Measurements from ENCODE around the gene BRI3.

The BRI3 gene

DNA sequence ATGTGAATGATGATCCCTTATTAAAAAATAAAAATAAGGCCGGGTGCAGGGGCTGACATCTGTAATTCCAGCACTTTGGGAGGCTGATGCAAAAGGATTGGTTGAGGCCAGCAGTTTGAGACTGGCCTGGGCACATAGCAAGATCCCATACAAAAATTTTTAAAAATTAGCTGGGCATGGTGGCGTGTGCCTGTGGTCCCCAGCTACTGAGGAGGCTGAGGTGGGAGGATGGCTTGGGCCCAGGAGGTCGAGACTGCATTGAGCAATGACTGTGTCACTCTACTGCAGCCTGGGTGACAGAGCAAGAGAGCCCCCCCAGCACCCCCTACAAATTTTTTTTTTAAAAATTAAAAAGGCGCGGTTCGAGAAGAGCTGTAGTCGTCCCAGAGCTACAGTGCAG lies 1.2 kb upstream of the BRI3 start:
- Histone ChIP-seq H3K36me3 (ENCODE audit: control insufficient read depth, low read length) (no peaks in the 10 kb centered on the region; the same call in 1 of the 2 replicates), H3K79me2 (ENCODE audit: control insufficient read depth, low read length) (no peaks in the 10 kb centered on the region), H3K4me1 (ENCODE audit: control insufficient read depth, low read length) (peaks cover 20% of the 10 kb centered on the region), H3K9me3 (ENCODE audit: control insufficient read depth, insufficient read depth, low read length) (no peaks in the 10 kb centered on the region), H3F3A (ENCODE audit: control insufficient read depth, insufficient read depth) (0 out of 2 replicates have a peak, but pooled peaks cover 3% of the 10 kb centered on the region), H3K27me3 (ENCODE audit: control insufficient read depth, low read length) (peaks cover 9% of the 10 kb centered on the region), H3K9me2 (replicated peaks; ENCODE audit: control insufficient read depth, low read length) (no peaks in the 10 kb centered on the region), H4K20me1 (ENCODE audit: control insufficient read depth, insufficient read depth, low read depth, low read length) (peaks cover 12% of the 10 kb centered on the region; the same call in 1 of the 2 replicates), H3K4me2 (ENCODE audit: low read length) (peak overlapping the region; percentile 100), H3K4me3 (ENCODE audit: low read length) (peak overlapping the region; percentile 88), H3K27ac (ENCODE audit: low read depth, low read length) (no peak overlapping the region)
- TF ChIP-seq, protein P1, sequence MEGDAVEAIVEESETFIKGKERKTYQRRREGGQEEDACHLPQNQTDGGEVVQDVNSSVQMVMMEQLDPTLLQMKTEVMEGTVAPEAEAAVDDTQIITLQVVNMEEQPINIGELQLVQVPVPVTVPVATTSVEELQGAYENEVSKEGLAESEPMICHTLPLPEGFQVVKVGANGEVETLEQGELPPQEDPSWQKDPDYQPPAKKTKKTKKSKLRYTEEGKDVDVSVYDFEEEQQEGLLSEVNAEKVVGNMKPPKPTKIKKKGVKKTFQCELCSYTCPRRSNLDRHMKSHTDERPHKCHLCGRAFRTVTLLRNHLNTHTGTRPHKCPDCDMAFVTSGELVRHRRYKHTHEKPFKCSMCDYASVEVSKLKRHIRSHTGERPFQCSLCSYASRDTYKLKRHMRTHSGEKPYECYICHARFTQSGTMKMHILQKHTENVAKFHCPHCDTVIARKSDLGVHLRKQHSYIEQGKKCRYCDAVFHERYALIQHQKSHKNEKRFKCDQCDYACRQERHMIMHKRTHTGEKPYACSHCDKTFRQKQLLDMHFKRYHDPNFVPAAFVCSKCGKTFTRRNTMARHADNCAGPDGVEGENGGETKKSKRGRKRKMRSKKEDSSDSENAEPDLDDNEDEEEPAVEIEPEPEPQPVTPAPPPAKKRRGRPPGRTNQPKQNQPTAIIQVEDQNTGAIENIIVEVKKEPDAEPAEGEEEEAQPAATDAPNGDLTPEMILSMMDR (IDR thresholded peaks at IDR 0.05; ENCODE audit: low read depth, low read length, poor library complexity, severe bottlenecking) = no peak
- TF ChIP-seq EZH2phosphoT487 (IDR thresholded peaks at IDR 0.05; ENCODE audit: borderline replicate concordance, low read length) = no peak

DNA sequence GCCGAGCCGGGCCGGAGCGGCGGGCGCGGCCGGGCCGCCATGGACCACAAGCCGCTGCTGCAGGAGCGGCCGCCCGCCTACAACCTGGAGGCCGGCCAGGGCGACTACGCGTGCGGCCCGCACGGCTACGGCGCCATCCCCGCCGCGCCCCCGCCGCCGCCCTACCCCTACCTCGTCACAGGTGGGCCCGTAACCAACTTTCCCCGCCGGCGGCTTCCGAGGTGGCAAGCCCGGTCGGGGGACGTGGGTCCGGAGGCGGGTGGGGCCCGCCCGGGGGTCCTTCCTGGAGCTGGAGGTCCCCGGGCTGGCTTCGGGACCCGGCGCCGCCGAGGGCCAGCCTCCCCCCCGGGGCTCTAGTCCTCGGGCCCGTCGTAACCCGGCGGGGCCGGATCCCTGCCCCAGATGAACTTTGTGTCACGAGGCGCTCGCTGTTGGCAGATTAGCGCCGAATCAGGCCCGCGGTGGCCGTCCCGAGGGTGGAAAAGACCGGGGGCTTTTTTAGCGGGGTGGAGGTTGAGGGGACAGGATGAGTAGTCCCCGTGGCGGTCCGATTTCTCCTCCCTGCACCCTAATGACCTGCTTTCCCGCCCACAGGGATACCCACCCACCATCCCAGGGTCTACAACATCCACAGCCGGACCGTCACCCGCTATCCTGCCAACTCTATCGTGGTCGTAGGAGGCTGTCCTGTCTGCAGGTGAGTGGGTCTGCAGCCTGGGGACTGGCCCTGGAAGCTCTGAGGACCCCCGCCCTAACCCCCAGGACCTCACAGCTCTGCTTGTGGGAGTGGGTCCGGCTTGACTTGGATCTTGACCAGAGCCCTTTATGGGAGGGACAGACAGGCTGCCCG lies 496 bp downstream of the BRI3 start:
- H3K4me3 ChIP-seq (ENCODE audit: low read length) = peak overlapping the region; percentile 83
- H3K79me2 ChIP-seq (ENCODE audit: control insufficient read depth, low read length) = no peaks in the 10 kb centered on the region
- H3K9me3 ChIP-seq (ENCODE audit: control insufficient read depth, insufficient read depth, low read length) = no peaks in the 10 kb centered on the region
- peaks cover 3% of the 10 kb centered on the region; the same call in 1 of the 2 replicates for H3F3A ChIP-seq (ENCODE audit: control insufficient read depth, insufficient read depth)
- peaks cover 20% of the 10 kb centered on the region for H3K4me1 ChIP-seq (ENCODE audit: control insufficient read depth, low read length)
- H3K9me2 ChIP-seq (replicated peaks; ENCODE audit: control insufficient read depth, low read length) = no peaks in the 10 kb centered on the region
- H3K36me3 ChIP-seq (ENCODE audit: control insufficient read depth, low read length) = no peaks in the 10 kb centered on the region; the same call in 1 of the 2 replicates
- no peak overlapping the region for H3K27ac ChIP-seq (ENCODE audit: low read depth, low read length)
- H4K20me1 ChIP-seq (ENCODE audit: control insufficient read depth, insufficient read depth, low read depth, low read length) = peaks cover 20% of the 10 kb centered on the region; the same call in 1 of the 2 replicates
- peaks cover 9% of the 10 kb centered on the region for H3K27me3 ChIP-seq (ENCODE audit: control insufficient read depth, low read length)
- peak overlapping the region; percentile 92 for H3K4me2 ChIP-seq (ENCODE audit: low read length)
- TF ChIP-seq EZH2phosphoT487 (IDR thresholded peaks at IDR 0.05; ENCODE audit: borderline replicate concordance, low read length) = no peak
- TF ChIP-seq, protein P1 (IDR thresholded peaks at IDR 0.05; ENCODE audit: low read depth, low read length, poor library complexity, severe bottlenecking) = no peak

DNA sequence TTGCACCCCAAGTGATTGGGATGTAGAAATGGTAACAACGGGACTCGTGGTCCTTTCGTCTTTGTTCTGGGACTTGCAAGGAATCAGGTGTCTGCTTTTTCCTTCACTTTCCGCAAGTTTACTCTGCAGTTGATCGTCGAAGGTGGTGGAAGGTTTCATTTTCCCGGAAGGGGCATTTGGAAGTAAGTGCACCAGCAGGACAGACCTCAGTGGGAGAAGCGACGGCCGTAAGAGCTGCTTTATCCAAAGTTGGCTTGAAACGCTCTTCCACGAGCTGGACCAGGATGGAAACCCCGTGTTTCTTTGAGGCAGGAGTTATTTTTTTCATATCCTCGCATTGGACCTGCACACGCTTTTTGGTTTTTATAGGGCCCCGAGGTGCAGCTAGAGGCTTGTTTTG lies 1.2 kb downstream of the BRI3 start:
- peaks cover 20% of the 10 kb centered on the region for H3K4me1 ChIP-seq (ENCODE audit: control insufficient read depth, low read length)
- H3K9me2 ChIP-seq (replicated peaks; ENCODE audit: control insufficient read depth, low read length) = no peaks in the 10 kb centered on the region
- H3K9me3 ChIP-seq (ENCODE audit: control insufficient read depth, insufficient read depth, low read length) = no peaks in the 10 kb centered on the region
- no peak overlapping the region for H3K27ac ChIP-seq (ENCODE audit: low read depth, low read length)
- H3K4me2 ChIP-seq (ENCODE audit: low read length) = peak overlapping the region; percentile 92
- TF ChIP-seq, protein P1 (IDR thresholded peaks at IDR 0.05; ENCODE audit: low read depth, low read length, poor library complexity, severe bottlenecking) = no peak
- no peak for TF ChIP-seq EZH2phosphoT487 (IDR thresholded peaks at IDR 0.05; ENCODE audit: borderline replicate concordance, low read length)
- H3K27me3 ChIP-seq (ENCODE audit: control insufficient read depth, low read length) = peaks cover 9% of the 10 kb centered on the region
- no peaks in the 10 kb centered on the region; the same call in 1 of the 2 replicates for H3K36me3 ChIP-seq (ENCODE audit: control insufficient read depth, low read length)
- H3K79me2 ChIP-seq (ENCODE audit: control insufficient read depth, low read length) = no peaks in the 10 kb centered on the region
- H4K20me1 ChIP-seq (ENCODE audit: control insufficient read depth, insufficient read depth, low read depth, low read length) = peaks cover 20% of the 10 kb centered on the region; the same call in 1 of the 2 replicates
- H3F3A ChIP-seq (ENCODE audit: control insufficient read depth, insufficient read depth) = peaks cover 3% of the 10 kb centered on the region; the same call in 1 of the 2 replicates
- H3K4me3 ChIP-seq (ENCODE audit: low read length) = peak overlapping the region; percentile 83
